H9 (cell line): ENCODE measurements around the gene MYO1D. TPM values are rescaled to one million over a fixed set of nuclear protein-coding genes. Genes with fewer than 3 reads are reported as not detected.

ENCODE experiments used
- DNase-seq: peaks from one replicate; pipeline ENCODE4 v3.0.0-alpha.2; 2017
- H2AFZ ChIP-seq: one replicate; pipeline ENCODE4 v1.6.1; 2013; ENCODE audit warnings: mild to moderate bottlenecking, low read length, control low read depth, moderate library complexity
- H2AK5ac ChIP-seq: 2 replicates; pipeline ENCODE4 v1.6.1; 2013; ENCODE audit warnings: low read length, control low read depth, mixed read lengths; ENCODE audit not compliant: insufficient read length
- H2BK120ac ChIP-seq: one replicate; pipeline ENCODE4 v1.6.1; 2013; ENCODE audit warnings: low read depth, mild to moderate bottlenecking, low read length, control low read depth, inconsistent platforms; ENCODE audit not compliant: poor library complexity, severe bottlenecking
- H2BK12ac ChIP-seq: 2 replicates; pipeline ENCODE4 v1.6.1; 2013; ENCODE audit warnings: low read length, control low read depth, mixed read lengths, low read depth; ENCODE audit not compliant: insufficient read length
- H2BK15ac ChIP-seq: 2 replicates; pipeline ENCODE4 v1.6.1; 2013; ENCODE audit warnings: low read depth, low read length, control low read depth
- H2BK20ac ChIP-seq: one replicate; pipeline ENCODE4 v1.6.1; 2013; ENCODE audit warnings: low read depth, mild to moderate bottlenecking, low read length, control low read depth, inconsistent platforms; ENCODE audit not compliant: poor library complexity, severe bottlenecking
- H2BK5ac ChIP-seq: 2 replicates; pipeline ENCODE4 v1.6.1; 2013; ENCODE audit warnings: low read length, control low read depth, mixed read lengths; ENCODE audit not compliant: insufficient read length
- H3K14ac ChIP-seq: 2 replicates; pipeline ENCODE4 v1.6.1; 2013; ENCODE audit warnings: low read length, control low read depth; ENCODE audit not compliant: insufficient read depth
- H3K18ac ChIP-seq: 2 replicates; pipeline ENCODE4 v1.6.1; 2013; ENCODE audit warnings: low read depth, mild to moderate bottlenecking, mixed read lengths, low read length, control low read depth; ENCODE audit not compliant: insufficient read length
- H3K23ac ChIP-seq: 2 replicates; pipeline ENCODE4 v1.6.1; 2013; ENCODE audit warnings: low read length, control low read depth, mixed read lengths, low read depth; ENCODE audit not compliant: insufficient read length
- H3K23me2 ChIP-seq: 2 replicates; pipeline ENCODE4 v1.6.1; 2013; ENCODE audit warnings: low read depth, mild to moderate bottlenecking, mixed read lengths, low read length, control low read depth; ENCODE audit not compliant: insufficient read length, poor library complexity, severe bottlenecking
- H3K27ac ChIP-seq: 2 replicates; pipeline ENCODE4 v1.5.1; 2013; ENCODE audit warnings: low read length, control low read depth, mixed read lengths, low read depth; ENCODE audit not compliant: insufficient read length
- H3K27me3 ChIP-seq: 2 replicates; pipeline ENCODE4 v1.6.1; 2013; ENCODE audit warnings: low read length, control low read depth, inconsistent platforms; ENCODE audit not compliant: insufficient read depth
- H3K4ac ChIP-seq: 2 replicates; pipeline ENCODE4 v1.6.1; 2013; ENCODE audit warnings: low read depth, mild to moderate bottlenecking, control low read depth, inconsistent platforms, low read length, moderate library complexity
- H3K4me1 ChIP-seq: 2 replicates; pipeline ENCODE4 v1.6.1; 2013; ENCODE audit warnings: low read length, control low read depth, inconsistent platforms; ENCODE audit not compliant: insufficient read depth
- H3K4me2 ChIP-seq: 2 replicates; pipeline ENCODE4 v1.6.1; 2013; ENCODE audit warnings: low read length, control low read depth, mixed read lengths; ENCODE audit not compliant: insufficient read length, insufficient read depth
- H3K56ac ChIP-seq: 2 replicates; pipeline ENCODE4 v1.6.1; 2013; ENCODE audit warnings: low read depth, mild to moderate bottlenecking, mixed read lengths, low read length, control low read depth; ENCODE audit not compliant: insufficient read length
- H3K79me1 ChIP-seq: 2 replicates; pipeline ENCODE4 v1.6.1; 2013; ENCODE audit warnings: low read depth, mild to moderate bottlenecking, moderate library complexity, low read length, control low read depth, inconsistent platforms; ENCODE audit not compliant: insufficient read depth, poor library complexity, severe bottlenecking
- H3K79me2 ChIP-seq: 2 replicates; pipeline ENCODE4 v1.6.1; 2013; ENCODE audit warnings: low read length, control low read depth, inconsistent platforms; ENCODE audit not compliant: insufficient read depth
- H3K9ac ChIP-seq: 2 replicates; pipeline ENCODE4 v1.6.1; 2013; ENCODE audit warnings: low read length, control low read depth, mixed read lengths; ENCODE audit not compliant: insufficient read length; ENCODE audit errors: extremely low read depth
- H3K9me3 ChIP-seq: one replicate; pipeline ENCODE4 v1.6.1; 2013; ENCODE audit warnings: low read depth, low read length, inconsistent platforms; ENCODE audit not compliant: control insufficient read depth
- H3T11ph ChIP-seq: one replicate; pipeline ENCODE4 v1.6.1; 2013; ENCODE audit warnings: mild to moderate bottlenecking, low read length, control low read depth, inconsistent platforms
- H4K20me1 ChIP-seq: one replicate; pipeline ENCODE4 v1.6.1; 2013; ENCODE audit not compliant: control insufficient read depth, insufficient read length, insufficient read depth
- H4K5ac ChIP-seq: 2 replicates; pipeline ENCODE4 v1.6.1; 2013; ENCODE audit warnings: low read depth, mild to moderate bottlenecking, mixed read lengths, low read length, control low read depth; ENCODE audit not compliant: insufficient read length
- H4K8ac ChIP-seq: replicated peaks from 2 replicates; pipeline ENCODE4 v1.6.1; 2013; ENCODE audit warnings: low read length, control low read depth, mixed read lengths, low read depth; ENCODE audit not compliant: insufficient read length
- H4K91ac ChIP-seq: 2 replicates; pipeline ENCODE4 v1.6.1; 2013; ENCODE audit warnings: low read depth, mild to moderate bottlenecking, moderate library complexity, mixed read lengths, low read length, control low read depth; ENCODE audit not compliant: insufficient read length
- H3K27ac Mint-ChIP-seq, 3 experiments: 2 replicates in 2 of 3; 3 replicates in 1 of 3; pipeline ENCODE4 v1.8.0; 2020 to 2021; ENCODE audit warnings: mixed read lengths in 3 of 3, mild to moderate bottlenecking in 1 of 3, moderate library complexity in 1 of 3
- H3K27me3 Mint-ChIP-seq: 2 replicates; pipeline ENCODE4 v1.8.0; 2021; ENCODE audit warnings: low read depth, mild to moderate bottlenecking, moderate library complexity, mixed read lengths
- H3K36me3 Mint-ChIP-seq, 3 experiments: 2 replicates in 2 of 3; 3 replicates in 1 of 3; pipeline ENCODE4 v1.8.0; 2020 to 2021; ENCODE audit warnings: low read depth in 3 of 3, mixed read lengths in 3 of 3; ENCODE audit not compliant: insufficient read depth in 1 of 3
- H3K4me1 Mint-ChIP-seq, 2 experiments: 2 replicates each; pipeline ENCODE4 v1.8.0; 2020; ENCODE audit warnings: mixed read lengths in 2 of 2
- H3K4me3 Mint-ChIP-seq, 2 experiments: 2 replicates in 1 of 2; 3 replicates in 1 of 2; pipeline ENCODE4 v1.8.0; 2020 to 2021; ENCODE audit warnings: mild to moderate bottlenecking in 2 of 2, mixed read lengths in 2 of 2, moderate library complexity in 1 of 2
- H3K9me3 Mint-ChIP-seq, 2 experiments: 2 replicates in 1 of 2; 3 replicates in 1 of 2; pipeline ENCODE4 v1.8.0; 2020; ENCODE audit warnings: mild to moderate bottlenecking in 2 of 2, mixed read lengths in 2 of 2, moderate library complexity in 1 of 2
- WGBS: extraction: QIAGEN DNeasy Blood & Tissue Kit; methylation state at CpG from one replicate; pipeline ENCODE4 v1.1.7; 2013; ENCODE audit warnings: missing lambda C conversion rate, low lambda C conversion rate, mixed read lengths; ENCODE audit not compliant: insufficient read length; ENCODE audit errors: extremely low coverage; 5-methylcytosine and 5-hydroxymethylcytosine counted together
- total RNA-seq: library from RNA; stranded (reverse); gene quantifications from 2 replicates; pipeline ENCODE4 v1.2.1, GENCODE V29; 2021
- TF ChIP-seq, protein P1 (sequence below): fragments of 200-600 bp; sonication (generic); conservative IDR thresholded peaks from 3 replicates; pipeline ENCODE4 v1.8.0; 2021; ENCODE audit warnings: antibody characterized with exemption, mild to moderate bottlenecking

Gene MYO1D
- total RNA-seq, 1 experiment from 2014 or later, result 19.0 TPM

DNA sequence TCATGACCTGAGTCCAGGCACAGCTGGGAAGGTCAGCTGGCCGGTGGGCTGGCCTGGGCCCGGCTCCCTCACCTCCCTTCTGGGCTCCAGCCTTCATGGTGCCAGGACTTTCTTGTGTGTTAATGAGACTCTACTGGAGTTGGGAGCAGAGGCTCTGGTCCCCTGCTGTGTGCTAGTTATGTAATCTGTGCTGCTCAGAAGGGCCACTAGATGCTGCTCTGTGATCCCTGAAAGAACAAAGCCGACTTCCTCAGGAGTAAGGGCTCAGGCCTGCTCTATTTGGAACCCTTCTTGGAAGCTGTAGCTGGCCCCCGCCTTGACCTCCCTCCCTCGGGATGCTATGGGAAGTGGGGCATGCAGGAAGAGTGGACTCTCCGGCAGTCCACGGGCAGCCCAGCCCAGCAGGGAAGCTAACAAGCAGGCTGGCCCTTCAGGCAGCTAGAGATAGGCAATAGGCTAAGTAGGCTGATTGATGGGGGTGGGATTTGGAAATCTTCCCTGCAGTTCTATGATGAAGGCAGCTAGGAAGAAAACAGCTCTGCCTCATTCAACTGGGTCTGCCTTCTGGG is 393.4 kb downstream of the MYO1D start:
- H3K9ac ChIP-seq, result no peak overlapping the region
- H3K4ac ChIP-seq, result no peak overlapping the region
- H3T11ph ChIP-seq, result no peak overlapping the region
- no peaks in the 10 kb centered on the region for H3K27me3 ChIP-seq
- H3K9me3 ChIP-seq, result no peaks in the 10 kb centered on the region
- H3K23ac ChIP-seq, result no peak overlapping the region
- H3K79me2 ChIP-seq, result no peaks in the 10 kb centered on the region
- H3K18ac ChIP-seq, result no peak overlapping the region
- no peak overlapping the region for H4K8ac ChIP-seq
- peaks cover 29 to 47% (median 46%) of the 10 kb centered on the region in 3 experiments for H3K36me3 Mint-ChIP-seq
- H4K20me1 ChIP-seq, result no peaks in the 10 kb centered on the region
- H4K5ac ChIP-seq, result no peak overlapping the region
- no peak overlapping the region for H2AK5ac ChIP-seq
- no peak overlapping the region for H2BK20ac ChIP-seq
- H3K4me1 Mint-ChIP-seq, result peaks cover 37 to 49% of the 10 kb centered on the region in 2 experiments
- H3K23me2 ChIP-seq, result peaks cover 12% of the 10 kb centered on the region
- no peaks in the 10 kb centered on the region; a peak in 1 of 5 replicates for H3K9me3 Mint-ChIP-seq
- H2BK5ac ChIP-seq, result no peak overlapping the region
- no peak overlapping the region for H3K14ac ChIP-seq
- H3K27ac Mint-ChIP-seq, result peak overlapping the region; percentile 36 to 97 (median 92); a peak in 5 of 7 replicates
- no peak overlapping the region for H2AFZ ChIP-seq
- H3K4me1 ChIP-seq, result peaks cover 10% of the 10 kb centered on the region; the same call in 1 of the 2 replicates
- H2BK12ac ChIP-seq, result no peak overlapping the region
- DNase-seq, result peak; percentile 92
- H2BK120ac ChIP-seq, result no peak overlapping the region
- H3K56ac ChIP-seq, result no peak overlapping the region
- peaks cover 3% of the 10 kb centered on the region for H3K79me1 ChIP-seq
- TF ChIP-seq, protein P1, sequence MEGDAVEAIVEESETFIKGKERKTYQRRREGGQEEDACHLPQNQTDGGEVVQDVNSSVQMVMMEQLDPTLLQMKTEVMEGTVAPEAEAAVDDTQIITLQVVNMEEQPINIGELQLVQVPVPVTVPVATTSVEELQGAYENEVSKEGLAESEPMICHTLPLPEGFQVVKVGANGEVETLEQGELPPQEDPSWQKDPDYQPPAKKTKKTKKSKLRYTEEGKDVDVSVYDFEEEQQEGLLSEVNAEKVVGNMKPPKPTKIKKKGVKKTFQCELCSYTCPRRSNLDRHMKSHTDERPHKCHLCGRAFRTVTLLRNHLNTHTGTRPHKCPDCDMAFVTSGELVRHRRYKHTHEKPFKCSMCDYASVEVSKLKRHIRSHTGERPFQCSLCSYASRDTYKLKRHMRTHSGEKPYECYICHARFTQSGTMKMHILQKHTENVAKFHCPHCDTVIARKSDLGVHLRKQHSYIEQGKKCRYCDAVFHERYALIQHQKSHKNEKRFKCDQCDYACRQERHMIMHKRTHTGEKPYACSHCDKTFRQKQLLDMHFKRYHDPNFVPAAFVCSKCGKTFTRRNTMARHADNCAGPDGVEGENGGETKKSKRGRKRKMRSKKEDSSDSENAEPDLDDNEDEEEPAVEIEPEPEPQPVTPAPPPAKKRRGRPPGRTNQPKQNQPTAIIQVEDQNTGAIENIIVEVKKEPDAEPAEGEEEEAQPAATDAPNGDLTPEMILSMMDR, result peak; percentile 70
- H3K4me3 Mint-ChIP-seq, result peak overlapping the region in 1 of 2 experiments; percentile 5; a peak in 1 of 5 replicates
- no peak overlapping the region for H2BK15ac ChIP-seq
- no peak overlapping the region for H3K27ac ChIP-seq
- WGBS, result no CpG with 5 or more reads among the region's 7 CpGs
- peaks cover 1% of the 10 kb centered on the region for H3K27me3 Mint-ChIP-seq
- H4K91ac ChIP-seq, result no peak overlapping the region
- H3K4me2 ChIP-seq, result no peak overlapping the region
